GM18951 (cell line): ENCODE data around the gene PCIF1.
"Not testable (repeated sequence)": the region's sequence is repeated elsewhere in the genome, so short reads cannot be mapped to it uniquely, and the experiment has no call there.

Experiments used
- POLR2A ChIP-seq: IDR thresholded peaks from 4 replicates; pipeline ENCODE4 v1.6.1; 2011; ENCODE audit warnings: mild to moderate bottlenecking; ENCODE audit not compliant: insufficient read length, insufficient read depth; ENCODE audit errors: extremely low read depth
- in situ Hi-C: fragments of 300-500 bp; cut with MboI; formaldehyde crosslinking; loops from one replicate; pipeline ENCODE4 v1.12.0; 2022; ENCODE audit warnings: low sequenced_read_pairs, mixed read lengths, inconsistent platforms; ENCODE audit not compliant: unreplicated experiment

The PCIF1 gene

DNA sequence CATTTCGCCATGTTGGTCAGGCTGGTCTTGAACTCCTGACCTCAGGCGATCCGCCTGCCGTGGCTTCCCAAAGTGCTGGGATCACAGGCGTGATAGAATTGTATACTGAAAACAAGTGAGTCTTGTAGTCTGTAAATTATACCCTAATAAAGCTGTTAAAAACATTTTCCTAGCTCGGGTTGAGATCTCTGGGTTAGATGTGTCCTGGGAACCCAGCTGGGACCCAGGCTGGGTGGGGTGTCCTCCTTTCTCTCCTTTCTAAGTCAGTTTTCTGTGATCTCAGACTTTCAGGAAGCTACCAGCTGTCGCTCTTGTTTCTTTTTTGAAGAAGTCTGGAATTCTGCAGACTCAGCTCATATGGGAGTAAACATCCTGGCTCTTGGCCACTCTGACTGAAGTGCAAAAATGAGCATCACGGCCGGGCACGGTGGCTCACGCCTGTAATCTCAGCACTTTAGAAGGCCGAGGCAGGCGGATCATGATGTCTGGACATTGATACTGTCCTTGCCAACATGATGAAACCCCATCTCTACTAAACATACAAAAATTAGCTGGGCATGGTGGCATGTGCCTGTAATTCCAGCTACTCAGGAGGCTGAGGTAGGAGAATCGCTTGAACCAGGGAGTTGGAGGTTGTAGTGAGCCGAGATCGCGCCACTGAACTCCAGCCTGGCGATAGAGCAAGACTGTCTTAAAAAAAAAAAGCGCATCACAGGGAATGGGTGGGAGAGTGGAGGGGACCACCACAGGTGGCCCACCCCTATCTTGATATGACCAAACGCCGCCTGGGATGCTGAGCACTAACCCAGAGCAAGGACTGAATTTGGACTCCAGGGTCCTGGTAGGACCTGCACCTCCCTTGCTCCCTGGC lies 9.9 kb upstream of the PCIF1 start:
- TF ChIP-seq POLR2A, result no peak
- in situ Hi-C loops, result no loop called here

DNA sequence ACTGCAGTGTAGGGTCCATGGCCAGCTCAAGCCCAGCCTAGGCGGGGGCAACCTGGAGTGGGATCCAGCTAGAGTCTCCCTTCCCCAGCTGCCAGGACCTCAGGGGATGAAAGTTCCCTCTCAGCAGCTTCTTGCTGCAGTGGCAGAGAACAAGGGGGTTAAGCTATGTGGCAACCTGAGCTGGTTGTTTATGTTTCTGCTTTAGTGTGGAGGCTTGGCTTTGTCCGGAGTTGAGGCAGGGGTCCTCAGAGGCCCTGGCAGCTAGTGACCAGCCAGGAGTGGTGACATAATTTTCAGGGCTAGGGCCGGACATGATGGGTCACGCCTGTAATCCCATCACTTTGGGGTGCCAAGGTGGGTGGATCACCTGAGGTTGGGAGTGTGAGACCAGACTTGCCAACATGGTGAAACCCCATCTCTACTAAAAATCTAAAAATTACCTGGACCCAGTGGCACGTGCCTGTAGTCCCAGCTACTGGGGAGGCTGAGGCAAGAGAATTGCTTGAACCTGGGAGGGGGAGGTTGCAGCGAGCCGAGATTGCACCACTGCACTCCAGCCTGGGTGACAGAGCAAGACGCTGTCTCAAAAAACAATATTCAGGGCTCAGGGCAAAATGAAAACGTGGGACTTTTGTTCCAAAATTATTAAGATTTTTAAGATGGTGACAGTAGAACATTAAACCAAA lies 8.5 kb upstream of the PCIF1 start:
- no peak for TF ChIP-seq POLR2A
- in situ Hi-C loops, result no loop called here

DNA sequence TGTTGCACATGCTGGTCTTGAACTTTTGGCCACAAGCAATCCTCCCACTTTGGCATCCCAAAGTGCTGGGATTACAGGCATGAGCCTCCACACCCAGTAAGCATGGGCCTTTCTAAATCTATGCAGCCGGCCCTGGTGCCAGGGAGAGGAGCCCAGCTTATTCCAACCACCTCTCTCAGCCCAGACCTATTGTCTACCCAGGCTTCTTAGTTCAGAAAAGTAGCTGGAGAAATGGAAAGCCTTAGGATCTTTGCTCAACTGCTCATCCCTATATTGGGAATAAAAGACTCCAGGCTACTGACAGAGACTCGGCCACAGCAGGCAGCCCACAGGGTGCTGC lies 7.8 kb upstream of the PCIF1 start:
- in situ Hi-C loops, result no loop called here
- TF ChIP-seq POLR2A, result no peak

DNA sequence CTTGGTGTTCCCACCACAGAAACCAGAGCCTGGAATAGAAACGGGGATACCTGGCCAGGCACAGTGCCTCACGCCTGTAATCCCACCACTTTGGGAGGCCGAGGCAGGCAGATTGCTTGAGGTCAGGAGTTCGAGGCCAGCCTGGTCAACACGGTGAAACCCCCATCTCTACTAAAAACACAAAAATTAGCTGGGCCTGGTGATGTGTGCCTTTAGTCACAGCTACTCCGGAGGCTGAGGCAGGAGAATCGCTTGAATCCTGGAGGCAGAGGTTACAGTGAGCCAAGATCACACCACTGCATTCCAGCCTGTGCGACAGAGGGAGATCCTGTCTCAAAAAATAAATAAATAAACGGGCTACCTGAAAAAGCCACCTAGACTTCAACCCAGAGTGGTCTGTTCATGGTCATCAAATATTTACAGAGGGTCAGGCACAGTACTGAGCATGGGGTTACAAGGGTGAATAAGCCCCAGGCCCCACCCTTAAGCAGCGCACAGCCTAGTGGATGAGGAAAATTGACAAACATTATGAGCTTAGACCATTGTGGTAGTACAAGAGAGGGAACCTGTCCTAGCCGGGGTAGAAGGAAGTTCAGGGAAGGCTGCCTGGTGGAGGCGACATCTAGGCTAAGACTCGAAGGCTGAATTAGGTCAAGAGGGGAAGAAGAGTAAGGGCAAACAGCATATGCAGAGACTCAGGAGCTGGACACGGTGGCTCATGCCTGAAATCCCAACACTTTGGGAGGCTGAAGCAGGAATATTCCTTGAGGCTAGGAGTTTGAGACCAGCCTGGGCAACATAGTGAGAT lies 7.2 kb upstream of the PCIF1 start:
- in situ Hi-C loops, result no loop called here
- no peak for TF ChIP-seq POLR2A

DNA sequence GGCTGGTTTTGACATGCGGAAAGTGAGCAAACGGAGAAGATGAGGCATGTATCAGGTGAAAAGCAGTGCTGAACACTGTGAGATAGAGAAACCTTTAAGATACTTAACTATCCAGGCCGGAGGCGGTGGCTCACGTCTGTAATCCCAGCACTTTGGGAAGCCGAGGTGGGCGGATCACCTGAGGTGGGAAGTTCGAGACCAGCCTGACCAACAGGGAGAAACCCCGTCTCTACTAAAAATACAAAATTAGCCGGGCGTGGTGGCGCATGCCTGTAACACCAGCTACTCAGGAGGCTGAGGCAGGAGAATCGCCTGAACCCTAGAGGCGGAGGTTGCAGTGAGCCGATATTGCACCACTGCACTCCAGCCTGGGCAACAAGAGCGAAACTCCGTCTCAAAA lies 2.8 kb upstream of the PCIF1 start:
- in situ Hi-C loops, result not testable (repeated sequence)

DNA sequence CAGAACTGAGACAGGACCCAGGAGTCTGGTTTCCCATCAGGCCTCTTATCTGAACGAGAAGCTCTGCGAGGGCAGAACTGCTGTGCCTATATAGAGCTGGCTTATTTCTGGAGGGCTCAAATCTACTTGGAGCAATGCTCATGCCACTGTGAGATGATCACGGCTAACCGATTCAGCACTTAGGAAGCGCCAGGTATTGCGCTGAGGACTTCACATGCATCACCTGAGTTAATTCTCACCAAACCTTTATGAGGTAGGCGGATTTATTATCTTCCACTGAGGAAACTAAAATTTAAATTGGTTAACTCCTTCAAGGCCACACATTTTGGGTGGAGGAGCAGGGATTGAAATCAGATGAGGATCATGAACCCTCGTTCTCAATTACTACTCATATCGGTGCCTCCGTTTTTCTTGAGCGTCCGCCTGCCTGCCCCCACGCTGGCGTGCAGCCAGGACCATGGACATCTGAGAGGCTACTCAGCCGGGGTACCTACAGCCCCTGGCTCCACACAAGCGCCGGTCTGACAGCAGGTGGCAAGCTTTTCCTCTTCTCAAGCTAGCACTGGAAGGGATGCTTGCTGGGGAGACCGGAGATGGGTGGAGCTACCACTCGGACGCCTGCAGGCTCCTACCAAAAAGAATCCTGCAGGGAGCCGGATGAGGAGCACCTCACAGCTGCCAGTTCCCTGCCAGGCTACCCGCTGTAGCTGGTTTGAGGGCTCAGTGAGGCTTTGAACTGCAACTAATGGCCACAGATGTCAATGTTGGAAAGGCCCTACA lies 1.0 kb upstream of the PCIF1 start:
- TF ChIP-seq POLR2A, result peak; percentile 38
- in situ Hi-C loops, result no loop called here

DNA sequence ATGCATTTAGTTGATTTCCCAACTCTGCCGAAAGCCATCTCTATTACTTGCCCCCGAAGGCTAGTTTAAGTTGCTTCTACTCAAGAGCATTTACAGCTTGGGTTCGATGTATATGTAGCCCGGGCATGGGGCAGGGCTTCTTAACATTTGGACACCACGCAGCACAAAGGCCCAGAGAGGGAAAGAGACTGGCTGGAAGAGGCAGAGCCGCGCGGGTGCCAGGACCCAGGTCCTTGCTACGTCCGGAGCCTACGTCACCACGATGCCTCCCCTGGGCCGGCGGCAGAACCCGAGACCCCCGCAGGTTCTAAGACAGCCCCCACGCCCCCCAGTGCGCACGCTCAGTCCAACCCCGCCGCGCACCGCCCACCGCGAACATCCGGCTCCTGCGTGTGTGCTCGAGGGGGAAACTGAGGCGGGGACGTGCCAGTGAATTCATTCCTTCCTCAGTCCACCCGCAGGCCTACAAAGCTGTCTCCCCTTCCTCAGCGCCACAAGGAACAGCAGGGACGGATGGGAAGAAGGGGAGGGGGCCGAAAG lies 367 bp upstream of the PCIF1 start:
- TF ChIP-seq POLR2A, result no peak
- in situ Hi-C loops, result no loop called here

DNA sequence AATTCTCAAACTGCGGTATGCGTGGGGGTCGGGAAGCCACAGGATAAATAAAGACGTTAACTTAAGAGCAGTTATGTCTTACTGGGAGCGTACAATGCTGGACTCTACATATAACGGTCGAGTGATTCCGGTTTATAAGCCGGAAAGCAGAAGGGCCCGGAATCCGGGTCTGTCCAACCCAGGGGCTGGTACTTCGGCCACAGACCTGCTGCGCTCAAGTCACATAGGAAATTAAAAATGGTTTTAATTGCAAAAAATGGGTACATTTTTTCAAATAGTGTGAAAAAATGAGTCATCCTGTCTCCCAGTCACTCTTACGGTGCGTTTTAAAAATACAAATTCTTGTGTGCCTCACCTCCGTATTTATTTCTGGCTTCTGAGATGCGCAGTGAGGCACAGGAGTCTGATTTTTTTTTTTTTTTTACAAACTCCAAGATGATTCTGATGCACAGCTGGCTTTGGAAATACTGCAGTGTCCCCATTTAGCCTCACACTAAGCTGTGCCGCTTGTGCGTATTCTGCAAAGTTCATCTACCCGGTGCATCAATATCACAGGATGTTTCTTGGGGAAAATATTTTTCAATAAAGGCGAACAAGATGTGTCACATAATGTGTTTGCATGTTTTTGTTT lies 1.0 kb downstream of the PCIF1 start:
- TF ChIP-seq POLR2A, result no peak
- in situ Hi-C loops, result no loop called here

DNA sequence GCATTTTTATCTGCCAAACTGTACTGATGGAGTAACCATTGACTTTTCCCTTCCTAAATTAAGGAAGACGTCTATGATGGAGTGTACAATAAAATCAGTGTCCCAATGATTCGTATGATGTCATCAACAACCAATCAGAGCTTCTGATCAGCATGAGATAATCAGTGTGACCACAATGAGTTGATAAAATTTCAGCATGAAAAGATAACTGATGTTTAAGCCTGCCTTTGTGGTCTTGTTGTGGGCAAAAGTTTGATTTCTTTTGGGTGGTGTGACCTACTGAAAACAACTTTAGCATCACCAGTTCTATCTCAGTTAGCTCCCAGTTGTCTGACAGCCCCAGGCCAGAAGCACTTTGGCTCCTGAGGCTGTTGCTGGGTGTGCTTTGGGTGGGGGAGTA lies 3.3 kb downstream of the PCIF1 start:
- no peak for TF ChIP-seq POLR2A
- in situ Hi-C loops, result no loop called here

DNA sequence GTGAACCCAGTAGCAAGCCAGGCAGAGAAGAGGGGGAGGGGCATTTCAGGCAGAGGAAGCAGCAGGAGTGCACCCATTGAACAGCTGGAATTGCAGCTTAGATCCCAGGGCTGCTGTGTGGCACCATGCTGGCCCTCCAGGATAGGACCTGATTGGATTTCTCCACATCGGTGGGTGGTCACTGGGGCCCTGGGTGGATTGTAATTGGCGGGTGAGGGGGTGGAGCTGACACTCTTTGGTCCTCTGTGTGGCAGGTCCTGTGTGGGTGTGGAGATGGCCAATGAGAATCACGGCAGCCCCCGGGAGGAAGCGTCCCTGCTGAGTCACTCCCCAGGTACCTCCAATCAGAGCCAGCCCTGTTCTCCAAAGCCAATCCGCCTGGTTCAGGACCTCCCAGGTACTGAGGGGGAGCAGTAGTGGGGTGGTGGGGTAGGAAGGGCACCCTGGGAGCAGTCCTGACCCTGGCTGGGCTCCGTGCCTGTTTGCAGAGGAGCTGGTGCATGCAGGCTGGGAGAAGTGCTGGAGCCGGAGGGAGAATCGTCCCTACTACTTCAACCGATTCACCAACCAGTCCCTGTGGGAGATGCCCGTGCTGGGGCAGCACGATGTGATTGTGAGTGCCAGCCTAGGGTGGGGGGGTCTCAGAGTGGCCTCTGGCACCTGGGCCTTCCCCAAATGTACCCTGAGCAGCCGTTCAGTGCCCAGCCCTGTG lies 4.4 kb downstream of the PCIF1 start:
- in situ Hi-C loops, result no loop called here

DNA sequence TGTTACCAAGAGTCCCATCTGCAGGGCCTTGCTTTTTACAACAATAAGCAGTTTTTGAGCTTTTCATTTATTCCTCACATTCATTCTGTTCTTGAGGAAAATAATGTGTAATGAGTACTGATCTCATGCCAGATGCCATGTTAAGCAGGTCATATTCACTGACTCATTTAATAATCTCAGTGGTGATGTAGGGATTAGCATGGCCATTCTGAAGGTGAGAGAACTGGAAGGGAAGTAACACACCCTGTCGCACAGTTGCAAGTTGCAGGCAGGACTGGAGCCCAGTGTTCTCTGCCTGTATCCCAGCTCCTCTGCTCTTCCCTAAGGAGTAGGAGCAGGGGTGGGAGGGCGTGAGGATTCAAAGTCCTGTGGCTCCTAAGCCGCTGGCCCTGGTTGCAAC lies 5.6 kb downstream of the PCIF1 start:
- in situ Hi-C loops, result no loop called here
- no peak for TF ChIP-seq POLR2A

More for the DNA sequence above, 4.4 kb downstream of the PCIF1 start:
- no peak for TF ChIP-seq POLR2A

DNA sequence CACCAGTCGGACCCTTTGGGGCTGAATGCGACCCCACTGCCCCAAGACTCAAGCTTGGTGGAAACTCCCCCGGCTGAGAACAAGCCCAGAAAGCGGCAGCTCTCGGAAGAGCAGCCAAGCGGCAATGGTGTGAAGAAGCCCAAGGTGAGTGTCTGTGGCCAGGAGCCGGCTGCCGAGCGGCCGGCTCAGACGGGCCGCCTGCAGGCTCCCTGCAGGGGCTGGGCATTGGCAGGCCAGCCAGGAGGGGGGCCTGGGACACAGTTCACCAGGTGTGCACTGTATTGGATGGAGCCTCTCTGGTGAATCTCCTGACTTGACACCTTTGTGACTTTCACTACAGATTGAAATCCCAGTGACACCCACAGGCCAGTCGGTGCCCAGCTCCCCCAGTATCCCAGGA lies 6.0 kb downstream of the PCIF1 start:
- in situ Hi-C loops, result no loop called here
- TF ChIP-seq POLR2A, result no peak
